Common myeloid progenitor, CD34-positive (primary cell): ENCODE data around the gene NPAS1.
A peak's percentile ranks its signal among the peaks of the same experiment; 100 is the strongest.

Experiments
- CTCF ChIA-PET: fragments of 350-600 bp; sonication (Branson Sonifier 250); formaldehyde crosslinking; loops from one replicate; lab custom pipeline; 2021; ENCODE audit warnings: antibody characterized with exemption; lab: Charles Lee
- POLR2A ChIA-PET: fragments of 350-600 bp; sonication (Branson Sonifier 250); formaldehyde crosslinking; loops from one replicate; lab custom pipeline; 2021; ENCODE audit warnings: antibody characterized with exemption; lab: Charles Lee
- DNase-seq, 3 donors: peaks; one replicate each; pipeline versions ENCODE4 v3.0.0 to v3.0.0-alpha.2; 2013
- H3K27ac ChIP-seq, 2 experiments: 1 replicate in 1 of 2; 2 replicates in 1 of 2; pipeline ENCODE4 v1.7.0; 2013; ENCODE audit warnings: inconsistent platforms in 2 of 2, low read length in 2 of 2, mild to moderate bottlenecking in 2 of 2, low read depth in 1 of 2, moderate library complexity in 1 of 2; ENCODE audit not compliant: severe bottlenecking in 2 of 2, insufficient read depth in 1 of 2, poor library complexity in 1 of 2
- H3K27me3 ChIP-seq, 5 experiments: replicated peaks in 2 of 5; 1 replicate in 3 of 5; 2 replicates in 2 of 5; pipeline versions ENCODE4 v1.6.1 to v1.7.0; 2013; ENCODE audit warnings: low read length in 4 of 5, mild to moderate bottlenecking in 2 of 5, moderate library complexity in 2 of 5, inconsistent platforms in 1 of 5; ENCODE audit not compliant: insufficient read depth in 5 of 5, control insufficient read depth in 4 of 5
- H3K36me3 ChIP-seq, 4 experiments: 1 replicate in 2 of 4; 2 replicates in 2 of 4; pipeline versions ENCODE4 v1.6.1 to v1.7.0; 2013; ENCODE audit warnings: low read length in 3 of 4, control low read depth in 1 of 4, mild to moderate bottlenecking in 1 of 4; ENCODE audit not compliant: control insufficient read depth in 4 of 4, insufficient read depth in 4 of 4
- H3K4me1 ChIP-seq, 4 experiments: 1 replicate in 3 of 4; 2 replicates in 1 of 4; pipeline versions ENCODE4 v1.6.1 to v1.7.1; 2013; ENCODE audit warnings: low read length in 3 of 4, mild to moderate bottlenecking in 3 of 4, control low read depth in 1 of 4, inconsistent platforms in 1 of 4, moderate library complexity in 1 of 4; ENCODE audit not compliant: control insufficient read depth in 4 of 4, insufficient read depth in 4 of 4; ENCODE audit errors: control extremely low read depth in 1 of 4
- H3K4me3 ChIP-seq, 7 experiments: 1 replicate in 4 of 7; 2 replicates in 3 of 7; pipeline versions ENCODE4 v1.5.1 to v1.7.0; 2013; ENCODE audit warnings: mild to moderate bottlenecking in 7 of 7, low read length in 6 of 7, moderate library complexity in 6 of 7, inconsistent platforms in 2 of 7, low read depth in 2 of 7, control low read depth in 1 of 7; ENCODE audit not compliant: insufficient read depth in 4 of 7, control insufficient read depth in 1 of 7; ENCODE audit errors: extremely low read depth in 1 of 7
- H3K9me3 ChIP-seq, 5 experiments: 1 replicate in 4 of 5; 2 replicates in 1 of 5; pipeline versions ENCODE4 v1.6.1 to v1.7.1; 2013; ENCODE audit warnings: low read length in 4 of 5, mild to moderate bottlenecking in 2 of 5, inconsistent platforms in 1 of 5, low read depth in 1 of 5, moderate library complexity in 1 of 5; ENCODE audit not compliant: control insufficient read depth in 4 of 5, insufficient read depth in 2 of 5; ENCODE audit errors: control extremely low read depth in 1 of 5
- WGBS: methylation state at CpG from one replicate; pipeline ENCODE4 v1.1.5; 2013; ENCODE audit not compliant: insufficient coverage; 5-methylcytosine and 5-hydroxymethylcytosine counted together

NPAS1 gene

GRCh38 chr19:46975925-46976782, 43.5 kb upstream of the NPAS1 start:
- POLR2A ChIA-PET, result interaction anchor here (1.2 kb wide), 1 partner anchor 9 kb away, joined by 3 read pairs; no protein-coding TSS in a partner anchor
- Histone ChIP-seq H3K9me3 (no peaks in the 10 kb centered on the region), H3K4me1 (peaks cover 3 to 15% (median 7%) of the 10 kb centered on the region in 4 experiments), H3K27me3 (no peaks in the 10 kb centered on the region), H3K4me3 (no peak overlapping the region), H3K36me3 (peaks cover 0 to 8% (median 6%) of the 10 kb centered on the region in 4 experiments), H3K27ac (no peak overlapping the region)
- peak in 1 of 3 donors; percentile 26 for DNase-seq
- 77% methylated on average over 15 of the region's 18 CpGs for WGBS
- CTCF ChIA-PET, result interaction anchor here (0.7 to 1.5 kb wide), 4 partner anchors 20 to 137 kb away, joined by 3 to 4 read pairs (median 3); no protein-coding TSS in a partner anchor

GRCh38 chr19:46976845-46977320, 42.8 kb upstream of the NPAS1 start:
- 97% methylated on average over 8 of the region's 8 CpGs for WGBS
- no peaks in the 10 kb centered on the region for H3K9me3 ChIP-seq
- H3K4me3 ChIP-seq, result no peak overlapping the region
- no peaks in the 10 kb centered on the region for H3K27me3 ChIP-seq
- no peak for DNase-seq
- no peak overlapping the region for H3K27ac ChIP-seq
- peaks cover 3 to 19% (median 11%) of the 10 kb centered on the region in 4 experiments for H3K4me1 ChIP-seq
- peaks cover 0 to 8% (median 6%) of the 10 kb centered on the region in 4 experiments for H3K36me3 ChIP-seq
- ChIA-PET CTCF (interaction anchor here (0.8 to 0.9 kb wide), 2 partner anchors 20 to 138 kb away, joined by 3 to 4 read pairs; no protein-coding TSS in a partner anchor), POLR2A (interaction anchor here (1.2 kb wide), 1 partner anchor 10 kb away, joined by 3 read pairs; no protein-coding TSS in a partner anchor)

- peaks cover 3 to 19% (median 11%) of the 10 kb centered on the region in 4 experiments for H3K4me1 ChIP-seq
Observed at GRCh38 chr19:46977548-46977947, 42.1 kb upstream of the NPAS1 start.

GRCh38 chr19:46978171-46978869, 41.3 kb upstream of the NPAS1 start:
- no peak overlapping the region for H3K27ac ChIP-seq

More at GRCh38 chr19:46977548-46977947, 42.1 kb upstream of the NPAS1 start:
- H3K36me3 ChIP-seq, result peaks cover 0 to 8% (median 6%) of the 10 kb centered on the region in 4 experiments
- no peak overlapping the region for H3K4me3 ChIP-seq
- WGBS, result 95% methylated on average over 6 of the region's 7 CpGs
- ChIA-PET POLR2A (interaction anchor here (1.2 kb wide), 1 partner anchor 10 kb away, joined by 3 read pairs; no protein-coding TSS in a partner anchor), CTCF (interaction anchor here (0.9 kb wide), 1 partner anchor 21 kb away, joined by 4 read pairs; no protein-coding TSS in a partner anchor)
- DNase-seq, result no peak
- no peak overlapping the region for H3K27ac ChIP-seq
- H3K27me3 ChIP-seq, result no peaks in the 10 kb centered on the region
- H3K9me3 ChIP-seq, result no peaks in the 10 kb centered on the region

GRCh38 chr19:46979126-46980105, 40.2 kb upstream of the NPAS1 start:
- CTCF ChIA-PET, result interaction anchor here (0.7 to 2.0 kb wide), 3 partner anchors 12 to 33 kb away, joined by 3 to 8 read pairs (median 4); no protein-coding TSS in a partner anchor
- Histone ChIP-seq H3K4me1 (peaks cover 3 to 24% (median 15%) of the 10 kb centered on the region in 4 experiments), H3K9me3 (no peaks in the 10 kb centered on the region), H3K36me3 (peaks cover 0 to 8% (median 5%) of the 10 kb centered on the region in 4 experiments), H3K27ac (no peak overlapping the region), H3K4me3 (no peak overlapping the region), H3K27me3 (no peaks in the 10 kb centered on the region)
- WGBS, result 95% methylated on average over 26 of the region's 29 CpGs
- POLR2A ChIA-PET, result interaction anchor here (0.6 kb wide), 1 partner anchor 97 kb away, joined by 5 read pairs; no protein-coding TSS in a partner anchor
- DNase-seq, result no peak

More at GRCh38 chr19:46978171-46978869, 41.3 kb upstream of the NPAS1 start:
- ChIA-PET CTCF (interaction anchor here (2.0 kb wide), 1 partner anchor 13 kb away, joined by 8 read pairs; no protein-coding TSS in a partner anchor), POLR2A (no interaction called here)
- WGBS, result 95% methylated on average over 4 of the region's 5 CpGs
- Histone ChIP-seq H3K4me3 (no peak overlapping the region), H3K36me3 (peaks cover 0 to 8% (median 6%) of the 10 kb centered on the region in 4 experiments), H3K27me3 (no peaks in the 10 kb centered on the region), H3K4me1 (peaks cover 3 to 19% (median 11%) of the 10 kb centered on the region in 4 experiments), H3K9me3 (no peaks in the 10 kb centered on the region)
- DNase-seq, result peak in 2 of 3 donors; percentile 17 to 33

GRCh38 chr19:46980761-46981160, 38.9 kb upstream of the NPAS1 start:
- no peak for DNase-seq
- Histone ChIP-seq H3K4me1 (peaks cover 3 to 28% (median 17%) of the 10 kb centered on the region in 4 experiments), H3K4me3 (no peak overlapping the region), H3K9me3 (no peaks in the 10 kb centered on the region), H3K36me3 (peaks cover 0 to 6% (median 4%) of the 10 kb centered on the region in 4 experiments), H3K27ac (no peak overlapping the region), H3K27me3 (no peaks in the 10 kb centered on the region)
- ChIA-PET CTCF (interaction anchor here (1.9 kb wide), 1 partner anchor 32 kb away, joined by 4 read pairs; no protein-coding TSS in a partner anchor), POLR2A (interaction anchor here (0.5 kb wide), 1 partner anchor 158 kb away, joined by 3 read pairs; no protein-coding TSS in a partner anchor)
- WGBS, result 86% methylated on average over 1 of the region's 3 CpGs
